AG08396 (cell line): ENCODE data around the gene ZNF554.
"Not testable (repeated sequence)": the region's sequence is repeated elsewhere in the genome, so short reads cannot be mapped to it uniquely, and the experiment has no call there.

ENCODE experiments used
- DNase-seq: peaks from one replicate; pipeline ENCODE4 v3.0.0; 2012; ENCODE audit warnings: low spot score, mixed read lengths

ZNF554 gene

DNA sequence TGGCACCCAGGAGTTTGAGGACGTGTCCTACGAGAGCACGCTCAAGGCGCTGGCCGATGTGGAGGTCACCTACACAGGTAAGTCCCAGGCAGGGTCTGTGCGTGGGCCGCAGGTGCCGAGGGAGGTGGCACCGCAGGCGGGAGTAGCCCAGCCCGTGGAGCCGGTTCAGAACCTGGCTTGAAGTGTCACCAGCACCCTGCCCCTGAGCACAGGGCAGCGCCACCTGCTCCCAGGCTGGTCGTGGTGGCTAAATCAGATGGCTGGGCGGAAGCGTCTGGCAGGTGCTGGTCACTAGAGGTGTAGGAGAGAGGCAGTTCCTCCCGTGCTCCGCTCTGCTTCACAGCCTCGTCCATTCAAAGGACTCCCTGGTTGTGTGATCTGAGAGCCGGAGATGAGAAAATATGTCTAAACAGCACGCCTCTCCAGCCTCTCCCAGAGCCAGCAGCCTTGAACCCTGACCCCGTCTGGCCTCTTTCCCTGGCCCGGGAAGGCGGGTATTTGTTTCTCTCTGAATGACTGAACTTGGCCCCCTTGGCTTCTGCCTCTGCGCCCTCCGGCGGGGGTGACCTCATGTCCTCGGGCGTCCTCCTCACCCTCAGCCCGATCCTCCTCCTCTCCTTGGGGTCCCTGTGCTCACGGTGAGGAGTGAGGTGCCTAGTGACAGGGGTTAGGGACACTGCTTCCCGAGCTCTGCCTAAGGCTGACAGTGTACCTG lies 29.0 kb upstream of the ZNF554 start:
- DNase-seq = no peak

GRCh38 chr19:2791440-2791839 lies 28.2 kb upstream of the ZNF554 start:
- no peak for DNase-seq

DNA sequence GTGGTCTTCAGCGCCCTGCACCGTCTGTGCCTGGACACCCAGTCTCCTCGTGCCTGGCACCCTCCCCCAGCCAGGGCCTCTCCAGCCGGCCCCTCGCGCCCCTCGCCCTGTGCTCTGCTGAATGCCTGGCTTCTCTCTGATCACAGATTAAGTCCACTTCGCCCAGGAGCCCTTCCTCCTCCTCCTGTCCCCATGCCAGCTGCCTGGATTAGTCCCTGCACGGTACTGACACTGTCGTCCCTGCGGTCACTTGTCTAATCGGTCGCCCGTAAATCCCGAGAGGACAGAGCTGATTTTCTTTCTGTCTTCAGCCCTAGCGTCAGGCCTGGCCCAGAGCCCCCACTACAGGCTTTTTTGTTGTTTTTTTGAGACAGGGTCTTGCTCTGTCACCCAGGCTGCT lies 27.8 kb upstream of the ZNF554 start:
- DNase-seq = no peak

DNA sequence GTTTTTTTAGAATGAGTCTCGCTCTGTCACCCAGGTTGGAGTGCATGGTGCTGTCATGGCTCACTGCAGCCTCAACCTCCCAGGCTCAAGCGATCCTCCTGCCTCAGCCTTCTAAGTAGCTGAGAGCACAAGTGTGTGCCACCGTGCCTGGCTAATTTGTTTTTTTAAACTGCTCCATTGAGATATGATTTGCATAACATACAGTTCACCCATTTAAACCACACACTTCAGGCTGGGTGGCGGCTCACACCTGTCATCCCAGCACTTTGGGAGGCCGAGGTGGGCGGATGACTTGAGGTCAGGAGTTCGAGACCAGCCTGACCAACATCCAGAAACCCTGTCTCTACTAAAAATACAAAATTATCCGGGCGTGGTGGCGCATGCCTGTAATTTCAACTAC lies 27.0 kb upstream of the ZNF554 start:
- DNase-seq = not testable (repeated sequence)

DNA sequence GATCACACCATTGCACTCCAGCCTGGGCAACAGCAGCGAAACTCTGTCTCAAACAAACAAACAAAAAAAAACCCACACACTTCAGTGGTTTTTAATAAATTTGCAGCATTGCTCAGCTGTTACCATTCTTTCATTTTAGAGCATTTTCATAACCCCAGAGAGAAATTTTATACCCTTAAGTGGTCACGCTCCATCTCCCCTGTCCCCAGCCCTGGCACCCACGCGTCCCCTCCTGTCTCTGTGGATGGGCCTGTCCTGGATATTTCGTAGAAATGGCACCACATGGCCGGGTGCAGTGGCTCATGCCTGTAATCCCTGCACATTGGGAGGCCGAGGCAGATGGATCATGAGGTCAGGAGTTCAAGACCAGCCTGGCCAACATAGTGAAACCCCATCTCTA lies 26.5 kb upstream of the ZNF554 start:
- no peak for DNase-seq

DNA sequence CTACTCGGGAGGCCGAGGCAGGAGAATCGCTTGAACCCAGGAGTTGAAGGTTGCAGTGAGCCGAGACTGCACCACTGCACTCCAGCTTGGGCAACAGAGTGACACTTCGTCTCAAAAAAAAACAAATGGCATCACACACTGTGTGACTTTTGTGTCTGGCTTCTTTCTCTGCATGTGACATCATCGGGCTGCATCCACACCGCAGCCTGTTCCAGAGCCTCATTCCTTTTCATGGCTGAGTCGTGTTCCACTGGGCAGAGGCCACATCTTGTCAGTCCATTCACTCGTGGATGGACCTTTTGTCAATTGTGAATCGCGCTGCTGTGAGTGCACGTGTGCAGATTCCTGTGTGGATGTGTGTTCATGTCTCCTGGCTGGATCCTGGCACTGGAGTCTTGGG lies 26.1 kb upstream of the ZNF554 start:
- no peak for DNase-seq

DNA sequence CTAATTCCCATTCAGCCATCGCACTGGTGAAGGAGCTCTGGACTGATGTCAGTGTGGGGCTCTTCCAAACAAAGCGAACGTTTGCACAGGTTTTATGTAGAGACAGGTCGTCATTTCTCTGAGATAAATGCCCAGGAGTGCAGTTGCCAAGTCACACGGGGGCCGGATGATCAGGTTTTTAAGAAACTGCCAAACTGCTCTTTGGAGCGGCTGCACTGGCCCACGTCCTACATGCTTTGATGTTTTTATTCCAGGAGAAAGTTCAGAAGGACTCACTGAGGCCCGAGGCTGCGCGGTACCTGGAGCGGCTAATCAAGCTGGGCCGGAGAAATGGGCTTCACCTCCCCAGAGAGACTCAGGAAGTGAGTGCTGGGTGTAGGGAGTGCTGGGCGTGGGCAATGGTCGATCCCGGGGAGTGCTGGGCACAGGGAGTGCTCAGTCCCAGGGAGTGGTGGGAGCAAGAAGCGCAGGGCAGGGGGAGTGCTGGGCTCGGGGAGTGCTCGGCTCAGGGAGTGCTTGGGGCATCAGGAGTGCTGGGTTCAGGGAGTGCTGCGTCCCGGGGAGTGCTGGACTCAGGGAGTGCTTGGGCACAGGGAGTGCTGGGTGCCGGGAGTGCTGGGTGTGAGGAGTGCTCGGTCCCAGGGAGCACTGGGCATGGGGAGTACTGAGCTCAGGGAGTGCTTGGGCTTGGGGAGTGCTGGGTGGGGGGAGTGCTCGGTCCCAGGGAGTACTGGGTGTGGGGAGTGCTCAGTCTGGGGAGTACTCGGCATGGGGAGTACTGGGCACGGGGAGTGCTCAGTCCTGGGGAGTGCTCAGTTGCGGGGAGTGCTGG lies 23.6 kb upstream of the ZNF554 start:
- DNase-seq = no peak

DNA sequence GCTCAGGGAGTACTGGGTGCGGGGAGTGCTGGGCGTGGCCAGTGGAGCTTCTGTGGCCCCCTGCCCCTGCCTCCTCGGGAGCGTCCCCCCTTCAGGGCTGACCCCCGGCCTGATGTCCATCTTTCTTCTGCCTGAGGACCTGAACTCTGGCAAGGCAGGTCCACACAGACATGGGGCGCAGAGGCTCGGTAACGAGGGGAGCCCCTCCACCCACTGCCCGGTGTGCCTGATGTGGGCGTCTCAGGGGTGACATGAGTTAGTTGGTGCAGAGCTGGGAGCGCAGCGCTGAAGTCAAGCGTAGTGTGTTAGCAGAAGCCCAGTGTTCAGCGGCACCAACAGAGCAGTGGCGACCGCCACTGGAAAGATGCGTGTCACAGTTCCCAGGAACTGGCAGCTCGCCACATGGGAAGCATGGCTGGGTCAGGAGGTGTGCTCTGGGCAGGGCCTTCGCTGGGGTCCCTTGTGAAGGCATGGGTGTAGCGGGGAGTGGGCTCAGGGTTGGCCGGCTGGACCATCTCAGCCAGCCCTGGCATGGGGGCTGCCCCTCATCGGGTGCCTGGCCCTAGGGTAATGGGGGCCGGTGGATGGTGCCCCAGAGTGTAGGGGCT lies 22.9 kb upstream of the ZNF554 start:
- DNase-seq = no peak

DNA sequence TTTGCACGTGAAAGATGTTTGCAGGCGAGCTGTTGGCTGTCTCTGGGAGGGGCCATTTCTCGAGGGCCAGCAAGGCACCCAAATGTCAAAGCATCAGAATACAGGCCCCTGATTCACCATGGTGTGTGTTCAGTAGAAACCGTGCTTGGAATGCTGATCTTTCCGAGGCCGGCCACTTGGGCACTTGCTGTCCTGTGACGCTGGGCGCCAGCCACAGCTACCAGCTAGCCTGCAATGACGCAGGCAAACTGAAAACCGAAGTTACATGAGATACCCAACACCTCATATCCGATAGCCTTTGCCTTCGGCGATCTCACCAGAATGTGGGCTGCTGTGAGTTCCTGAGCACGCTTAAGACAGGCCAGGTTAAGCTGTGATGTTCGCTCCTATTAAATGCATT lies 22.4 kb upstream of the ZNF554 start:
- no peak for DNase-seq

- no peak for DNase-seq
These were observed 21.4 kb upstream of the ZNF554 start for GRCh38 chr19:2798158-2798685.

DNA sequence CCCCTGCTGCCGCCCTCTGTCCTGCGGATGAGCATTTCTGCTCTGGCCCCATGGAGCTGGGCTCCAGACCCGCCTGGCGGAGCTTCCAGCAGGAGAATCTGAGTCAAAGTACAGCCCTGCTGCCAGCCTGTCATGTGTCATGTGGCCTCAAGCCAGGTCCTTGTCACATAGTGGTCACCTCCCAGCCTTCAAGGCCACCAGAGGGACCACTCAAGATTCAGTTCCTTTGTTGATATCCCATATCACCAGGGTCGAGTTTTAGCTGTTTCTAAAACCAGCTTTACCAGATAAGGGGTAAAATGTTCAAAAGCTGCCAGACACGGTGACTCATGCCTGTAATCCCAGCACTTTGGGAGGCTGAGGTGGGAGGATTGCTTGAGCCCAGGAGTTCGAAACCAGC lies 20.9 kb upstream of the ZNF554 start:
- peak; percentile 47 for DNase-seq

DNA sequence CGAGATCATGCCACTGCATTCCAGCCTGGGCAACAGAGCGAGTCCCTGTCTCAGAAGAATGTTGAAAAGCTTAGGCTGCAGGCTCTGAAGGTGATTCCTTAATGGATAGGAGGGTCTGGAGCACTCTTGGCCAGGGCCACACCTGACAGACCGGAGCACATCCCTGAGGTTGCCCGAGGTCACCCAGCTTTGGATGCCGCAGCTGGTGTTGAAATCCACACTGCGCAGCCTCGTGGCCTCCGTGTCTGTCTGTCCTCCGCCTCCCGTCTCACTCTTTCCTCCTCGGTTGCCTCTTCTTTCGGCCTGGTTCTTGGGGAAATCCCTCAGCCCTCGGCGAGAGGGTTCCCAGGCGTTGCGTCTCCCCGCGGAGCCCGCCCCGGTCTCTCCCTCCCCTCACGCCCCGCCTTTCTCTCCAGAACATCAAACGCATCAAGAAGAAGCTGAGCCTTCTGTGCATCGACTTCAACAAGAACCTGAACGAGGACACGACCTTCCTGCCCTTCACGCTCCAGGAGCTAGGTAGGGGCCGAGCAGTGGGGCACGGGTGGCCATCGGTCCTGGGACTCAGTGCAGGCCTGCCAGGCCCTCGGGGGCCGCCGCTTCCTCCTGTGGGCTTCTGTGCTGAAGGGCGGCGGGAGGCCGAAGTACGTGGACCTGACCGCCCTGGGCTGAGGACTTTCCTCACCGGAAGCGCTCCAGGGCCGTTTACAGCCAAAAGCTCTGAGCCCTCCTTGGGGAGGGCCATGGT lies 20.2 kb upstream of the ZNF554 start:
- no peak for DNase-seq

- no peak for DNase-seq
These were observed 19.2 kb upstream of the ZNF554 start for GRCh38 chr19:2800506-2800905.

DNA sequence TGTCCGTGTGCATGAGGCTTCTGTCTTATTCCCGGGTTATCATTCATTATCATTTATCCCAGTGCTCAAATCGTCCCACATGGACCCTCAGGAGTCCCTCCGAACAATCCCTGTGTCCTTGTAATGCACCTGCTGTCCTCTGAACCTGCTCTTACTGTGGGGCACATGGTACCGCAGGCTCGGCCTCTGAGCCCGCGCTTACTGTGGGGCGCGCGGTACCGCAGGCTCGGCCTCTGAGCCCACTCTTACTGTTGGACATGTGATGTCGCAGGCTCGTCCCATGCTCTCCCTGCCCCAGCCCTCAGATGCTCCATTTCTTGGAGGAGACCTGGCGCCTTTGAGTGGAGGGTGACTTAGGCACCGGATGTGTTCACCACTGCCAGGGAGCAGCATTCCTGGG lies 16.8 kb upstream of the ZNF554 start:
- no peak for DNase-seq

DNA sequence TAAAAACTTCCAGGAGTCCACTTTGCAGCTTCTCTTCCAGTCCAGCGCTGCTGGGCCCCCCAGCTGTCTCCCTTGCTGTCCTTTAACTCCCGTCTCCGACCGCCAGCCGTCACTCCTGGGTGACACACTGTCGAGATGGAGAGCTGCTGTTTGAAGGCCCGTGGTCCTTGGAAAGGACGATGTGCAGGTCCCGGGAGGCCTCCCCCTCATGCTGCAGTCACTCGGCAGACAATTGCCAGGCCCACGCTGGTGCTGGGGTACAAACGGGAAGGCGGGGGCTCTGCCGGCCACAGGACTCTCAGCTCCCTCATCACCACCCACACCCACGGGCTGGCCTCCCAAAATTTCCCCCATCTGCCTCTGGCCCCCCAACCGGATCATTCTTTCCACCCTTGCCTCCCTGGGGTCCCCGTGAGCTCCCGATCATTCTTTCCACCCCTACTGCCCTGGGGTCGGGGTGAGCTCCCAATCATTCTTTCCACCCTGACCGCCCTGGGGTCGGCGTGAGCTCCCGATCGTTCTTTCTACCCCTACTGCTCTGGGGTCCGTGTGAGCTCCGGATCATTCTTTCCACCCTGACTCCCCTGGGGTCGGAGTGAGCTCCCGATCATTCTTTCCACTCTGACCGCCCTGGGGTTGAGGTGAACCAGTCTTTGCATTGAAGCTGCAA lies 16.0 kb upstream of the ZNF554 start:
- DNase-seq = no peak

DNA sequence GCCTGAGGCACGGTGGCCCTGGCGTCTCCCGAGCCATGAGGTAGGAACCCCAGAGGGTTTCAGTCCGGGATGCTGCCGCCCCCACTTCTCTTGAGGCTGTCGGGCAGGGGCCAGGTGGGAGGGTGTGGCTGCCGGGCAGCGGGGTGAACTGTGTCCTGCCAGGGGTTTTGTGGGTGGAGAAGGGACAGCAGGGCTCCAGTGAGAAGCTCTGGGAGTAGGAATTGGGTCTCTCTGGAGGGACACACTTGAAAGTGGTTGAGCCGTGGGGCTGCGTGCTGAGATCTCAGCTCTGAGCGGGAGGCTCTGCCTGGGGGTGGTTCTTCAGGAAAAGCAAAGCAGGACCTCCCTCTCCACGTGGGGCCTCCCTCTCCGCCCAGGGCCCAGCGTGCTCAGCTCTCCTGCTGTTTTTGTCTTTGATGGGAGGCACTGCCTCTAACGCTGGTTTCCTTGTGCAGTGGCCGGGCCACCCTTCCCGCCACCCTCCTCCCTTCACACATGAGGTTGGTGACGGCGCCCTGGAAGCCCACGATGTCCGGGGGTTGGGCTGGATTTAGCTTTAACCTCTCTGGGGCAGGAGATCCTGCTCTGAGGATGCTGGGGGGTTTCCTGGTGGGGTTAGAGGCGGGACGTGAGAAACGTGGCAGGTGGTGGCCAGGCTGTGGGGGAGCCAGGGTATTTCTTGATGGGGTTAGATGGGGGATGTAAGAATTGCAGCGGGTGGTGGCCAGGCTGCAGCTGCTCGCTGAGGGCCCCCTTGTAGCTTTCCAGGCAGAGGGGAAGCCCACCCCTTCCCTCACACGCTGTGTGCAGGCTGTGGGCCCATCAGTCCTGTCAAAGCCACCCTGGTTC lies 15.3 kb upstream of the ZNF554 start:
- DNase-seq = no peak

DNA sequence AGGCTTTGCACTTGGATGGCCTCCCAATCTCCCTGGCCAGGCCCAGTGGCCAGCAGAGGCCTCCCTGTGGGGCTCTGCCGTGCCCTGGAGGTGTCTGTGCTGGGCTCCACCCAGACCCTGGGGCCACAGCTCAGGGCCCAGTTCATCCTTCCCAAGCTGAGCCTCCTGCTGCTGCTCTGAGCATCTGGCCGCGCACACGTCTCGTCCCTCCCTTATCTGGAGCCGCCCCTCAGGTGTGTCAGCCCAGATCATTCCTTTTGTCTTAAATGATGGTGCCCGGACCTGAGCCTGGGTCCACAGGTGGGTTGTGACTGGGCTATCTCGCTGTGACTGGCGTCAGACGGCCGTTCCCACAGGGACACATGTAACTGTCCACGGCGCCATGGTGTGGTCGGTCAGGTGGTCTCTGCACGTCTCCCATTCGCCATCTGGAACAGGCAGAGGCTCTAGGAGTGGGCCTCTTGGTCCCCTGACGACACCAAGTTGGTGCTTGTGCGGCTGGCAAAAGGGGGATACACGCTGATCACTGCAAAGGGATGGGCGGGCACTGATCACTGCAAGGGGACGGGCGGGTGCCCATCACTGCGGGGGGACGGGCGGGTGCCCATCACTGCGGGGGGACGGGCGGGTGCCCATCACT lies 14.3 kb upstream of the ZNF554 start:
- DNase-seq = no peak

GRCh38 chr19:2805991-2806649 lies 13.5 kb upstream of the ZNF554 start:
- DNase-seq = no peak

DNA sequence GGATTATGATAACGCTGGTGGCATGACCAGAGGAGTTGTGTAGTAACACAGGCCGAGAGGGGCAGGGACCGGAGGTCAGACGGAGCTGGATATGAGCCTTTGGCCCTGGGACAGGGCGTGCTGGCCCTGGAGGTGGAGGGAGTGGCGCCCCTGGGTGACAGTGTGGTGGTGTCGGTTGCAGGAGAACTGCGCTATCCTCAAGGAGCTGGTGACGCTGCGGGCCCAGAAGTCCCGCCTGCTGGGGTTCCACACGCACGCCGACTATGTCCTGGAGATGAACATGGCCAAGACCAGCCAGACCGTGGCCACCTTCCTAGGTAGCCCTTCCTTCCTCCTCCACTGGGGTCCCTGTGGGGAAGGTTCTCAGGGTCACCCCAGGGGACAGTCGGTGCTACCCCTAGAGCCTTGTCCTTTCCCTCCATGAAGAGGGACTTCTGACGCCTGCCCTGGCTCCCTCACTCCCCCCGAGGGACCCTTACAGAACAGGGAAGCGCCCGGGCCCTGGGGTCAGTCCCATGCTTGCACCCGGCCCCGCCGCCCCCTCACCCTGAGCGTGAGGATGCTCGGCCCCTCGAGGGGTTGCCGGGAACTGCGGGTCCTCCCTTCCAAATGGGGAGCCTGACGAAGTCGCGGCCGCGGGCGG lies 12.8 kb upstream of the ZNF554 start:
- no peak for DNase-seq
